MCF 10A (cell line): ENCODE measurements around the gene MFN2. TPM values are rescaled to one million over a fixed set of nuclear protein-coding genes. Genes with fewer than 3 reads are reported as not detected.

ENCODE experiments used
- BruUV-seq: library from RNA; stranded (reverse); fragments of 400-500 nt; replicated peaks from 2 replicates; lab custom pipeline; 2021; lab: Mats Ljungman, UMichigan
- CTCF ChIA-PET: fragments of 300-600 bp; sonication (Branson Sonifier 250); formaldehyde crosslinking; extraction: SDS; loops from one replicate; lab custom pipeline; 2021; ENCODE audit warnings: antibody characterized with exemption, inconsistent platforms; lab: Yijun Ruan, JAX
- POLR2A ChIA-PET: fragments of 300-600, 350-650 bp; sonication (Branson Sonifier 250); formaldehyde crosslinking; extraction: SDS; loops from one replicate; lab custom pipeline; 2020; ENCODE audit warnings: antibody characterized with exemption, inconsistent platforms; lab: Yijun Ruan, JAX
- DNase-seq: peaks from one replicate; pipeline ENCODE4 v3.0.0-alpha.2; 2018; ENCODE audit not compliant: unreplicated experiment
- H3K27ac Mint-ChIP-seq: one replicate; pipeline ENCODE4 v1.8.0; 2022; ENCODE audit warnings: mild to moderate bottlenecking, low read depth, mixed read lengths; ENCODE audit not compliant: unreplicated experiment
- H3K27me3 Mint-ChIP-seq: one replicate; pipeline ENCODE4 v1.8.0; 2022; ENCODE audit warnings: mixed read lengths; ENCODE audit not compliant: insufficient read depth, unreplicated experiment
- H3K36me3 Mint-ChIP-seq: one replicate; pipeline ENCODE4 v1.8.0; 2022; ENCODE audit warnings: mild to moderate bottlenecking, moderate library complexity, mixed read lengths; ENCODE audit not compliant: insufficient read depth, unreplicated experiment
- H3K4me1 Mint-ChIP-seq: one replicate; pipeline ENCODE4 v1.8.0; 2022; ENCODE audit warnings: mixed read lengths; ENCODE audit not compliant: insufficient read depth, unreplicated experiment
- H3K4me3 Mint-ChIP-seq: one replicate; pipeline ENCODE4 v1.8.0; 2022; ENCODE audit warnings: mild to moderate bottlenecking, moderate library complexity, mixed read lengths; ENCODE audit not compliant: unreplicated experiment
- H3K9me3 Mint-ChIP-seq: one replicate; pipeline ENCODE4 v1.8.0; 2022; ENCODE audit warnings: mixed read lengths; ENCODE audit not compliant: unreplicated experiment
- intact Hi-C: fragments of 100-400 bp; cut with micrococcal nuclease; formaldehyde crosslinking; loops from 2 replicates; pipeline ENCODE4 v1.14.1; 2022
- total RNA-seq: library from RNA; stranded (reverse); gene quantifications from 2 replicates; pipeline ENCODE4 v1.2.3, GENCODE V29; 2022
- TF ChIP-seq, protein P1 (sequence below): fragments of 200-600 bp; IDR thresholded peaks from one replicate; pipeline ENCODE4 v1.8.0; 2022; ENCODE audit warnings: antibody characterized with exemption, mild to moderate bottlenecking; ENCODE audit not compliant: unreplicated experiment

MFN2 gene
- total RNA-seq, 1 experiment from 2014 or later: 105 TPM

DNA sequence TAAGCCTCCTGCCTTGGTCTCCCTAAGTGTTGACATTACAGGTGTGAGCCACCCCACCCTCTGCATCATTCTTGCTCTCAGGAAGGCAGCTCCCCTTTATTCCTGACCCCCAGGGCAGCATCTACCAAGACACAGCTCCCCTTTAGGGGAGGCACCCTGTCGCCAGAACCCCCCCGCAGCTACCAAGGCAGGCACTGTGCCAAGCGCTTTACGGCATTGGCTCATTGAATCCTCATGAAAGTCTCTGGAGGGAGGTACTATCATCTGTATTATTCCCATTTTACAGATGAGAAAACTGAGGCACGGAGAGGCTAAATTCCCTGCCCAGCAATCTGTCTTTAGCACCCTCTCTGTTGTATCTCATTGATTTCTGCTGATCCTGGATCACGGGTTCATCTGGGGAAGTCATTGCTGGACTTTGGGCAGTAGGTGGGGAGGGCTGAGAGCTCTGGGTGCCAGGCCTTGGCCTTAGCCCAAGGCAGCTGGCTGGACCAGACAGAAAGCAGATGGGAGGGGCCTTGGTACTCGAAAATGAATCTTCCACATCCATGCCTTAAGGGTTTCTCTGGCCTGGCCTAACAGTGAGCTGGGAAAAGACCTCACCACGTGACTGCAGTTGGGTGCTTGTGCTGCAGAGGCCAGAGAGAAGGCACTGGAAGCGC, 39.9 kb upstream of the MFN2 start:
- no TSS peak for BruUV-seq
- H3K4me1 Mint-ChIP-seq: peaks cover 12% of the 10 kb centered on the region
- no peaks in the 10 kb centered on the region for H3K27me3 Mint-ChIP-seq
- TF ChIP-seq, protein P1, sequence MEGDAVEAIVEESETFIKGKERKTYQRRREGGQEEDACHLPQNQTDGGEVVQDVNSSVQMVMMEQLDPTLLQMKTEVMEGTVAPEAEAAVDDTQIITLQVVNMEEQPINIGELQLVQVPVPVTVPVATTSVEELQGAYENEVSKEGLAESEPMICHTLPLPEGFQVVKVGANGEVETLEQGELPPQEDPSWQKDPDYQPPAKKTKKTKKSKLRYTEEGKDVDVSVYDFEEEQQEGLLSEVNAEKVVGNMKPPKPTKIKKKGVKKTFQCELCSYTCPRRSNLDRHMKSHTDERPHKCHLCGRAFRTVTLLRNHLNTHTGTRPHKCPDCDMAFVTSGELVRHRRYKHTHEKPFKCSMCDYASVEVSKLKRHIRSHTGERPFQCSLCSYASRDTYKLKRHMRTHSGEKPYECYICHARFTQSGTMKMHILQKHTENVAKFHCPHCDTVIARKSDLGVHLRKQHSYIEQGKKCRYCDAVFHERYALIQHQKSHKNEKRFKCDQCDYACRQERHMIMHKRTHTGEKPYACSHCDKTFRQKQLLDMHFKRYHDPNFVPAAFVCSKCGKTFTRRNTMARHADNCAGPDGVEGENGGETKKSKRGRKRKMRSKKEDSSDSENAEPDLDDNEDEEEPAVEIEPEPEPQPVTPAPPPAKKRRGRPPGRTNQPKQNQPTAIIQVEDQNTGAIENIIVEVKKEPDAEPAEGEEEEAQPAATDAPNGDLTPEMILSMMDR: no peak
- DNase-seq: peak; percentile 62
- H3K27ac Mint-ChIP-seq: no peak overlapping the region
- H3K9me3 Mint-ChIP-seq: no peaks in the 10 kb centered on the region
- ChIA-PET POLR2A (interaction anchor here (0.5 to 1.8 kb wide), 7 partner anchors 9 to 40 kb away, joined by 3 to 9 read pairs (median 5); partner anchors contain the start of genes KIAA2013 and MFN2), CTCF (interaction anchor here (0.6 to 0.9 kb wide), 2 partner anchors 27 to 122 kb away, joined by 3 to 4 read pairs; no protein-coding TSS in a partner anchor)
- H3K36me3 Mint-ChIP-seq: peaks cover 15% of the 10 kb centered on the region
- H3K4me3 Mint-ChIP-seq: no peak overlapping the region
- intact Hi-C loops: no loop called here

DNA sequence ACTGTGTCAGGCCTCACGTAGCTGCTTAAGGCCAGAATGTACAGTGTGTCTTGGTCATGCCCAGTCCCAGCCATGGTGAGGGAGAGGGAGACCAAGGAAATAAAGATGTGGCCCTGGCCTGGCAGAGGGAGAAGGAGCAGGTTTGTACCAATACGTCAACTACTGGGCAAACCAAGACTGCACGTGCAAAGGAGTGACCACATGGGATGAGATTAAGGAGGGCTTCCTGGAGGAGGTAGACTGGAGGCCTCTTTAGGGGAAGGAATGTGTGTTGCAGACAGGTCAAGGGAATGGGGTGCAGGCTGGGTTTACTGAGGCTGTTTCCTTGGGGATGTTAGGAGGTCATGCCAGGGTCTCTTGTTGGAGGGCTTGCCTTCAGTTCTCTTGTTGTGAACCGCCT, 38.0 kb upstream of the MFN2 start:
- peaks cover 12% of the 10 kb centered on the region for H3K4me1 Mint-ChIP-seq
- H3K27me3 Mint-ChIP-seq: no peaks in the 10 kb centered on the region
- intact Hi-C loops: no loop called here
- H3K36me3 Mint-ChIP-seq: peaks cover 15% of the 10 kb centered on the region
- TF ChIP-seq, protein P1: no peak
- no peak for DNase-seq
- BruUV-seq: no TSS peak
- H3K27ac Mint-ChIP-seq: peak overlapping the region; percentile 39
- no peaks in the 10 kb centered on the region for H3K9me3 Mint-ChIP-seq
- POLR2A ChIA-PET: no interaction called here
- CTCF ChIA-PET: no interaction called here
- H3K4me3 Mint-ChIP-seq: no peak overlapping the region

- POLR2A ChIA-PET: no interaction called here
Measured at GRCh38 chr1:11943619-11944018, 36.6 kb upstream of the MFN2 start.

GRCh38 chr1:11944358-11944931, 35.8 kb upstream of the MFN2 start:
- POLR2A ChIA-PET: interaction anchor here (1.2 kb wide), 1 partner anchor 9 kb away, joined by 3 read pairs; the partner anchor contains the start of gene PLOD1
- peaks cover 13% of the 10 kb centered on the region for H3K36me3 Mint-ChIP-seq
- DNase-seq: no peak
- TF ChIP-seq, protein P1: no peak
- no peak overlapping the region for H3K4me3 Mint-ChIP-seq
- no peaks in the 10 kb centered on the region for H3K4me1 Mint-ChIP-seq
- intact Hi-C loops: no loop called here
- no TSS peak for BruUV-seq
- CTCF ChIA-PET: interaction anchor here (0.6 kb wide), 1 partner anchor 911 kb away, joined by 4 read pairs; no protein-coding TSS in a partner anchor
- H3K9me3 Mint-ChIP-seq: no peaks in the 10 kb centered on the region
- no peaks in the 10 kb centered on the region for H3K27me3 Mint-ChIP-seq
- H3K27ac Mint-ChIP-seq: no peak overlapping the region

More at GRCh38 chr1:11943619-11944018, 36.6 kb upstream of the MFN2 start:
- TF ChIP-seq, protein P1: no peak
- Mint-ChIP-seq H3K4me3 (no peak overlapping the region), H3K27me3 (no peaks in the 10 kb centered on the region), H3K4me1 (peaks cover 7% of the 10 kb centered on the region), H3K27ac (no peak overlapping the region), H3K36me3 (peaks cover 13% of the 10 kb centered on the region), H3K9me3 (no peaks in the 10 kb centered on the region)
- intact Hi-C loops: no loop called here
- no TSS peak for BruUV-seq
- CTCF ChIA-PET: interaction anchor here (0.6 kb wide), 1 partner anchor 910 kb away, joined by 4 read pairs; no protein-coding TSS in a partner anchor
- no peak for DNase-seq
